Skin epidermis (tissue), 12 donors: ENCODE data around the gene DNAH5.
"Not testable (repeated sequence)": the region's sequence is repeated elsewhere in the genome, so short reads cannot be mapped to it uniquely, and the experiment has no call there.

Experiments used
- H3K27ac ChIP-seq, 21 experiments: fragments of 200-600 bp; sonication (generic) in 11 of 21; one replicate each; pipeline ENCODE4 v1.5.0; 2020; ENCODE audit warnings: mild to moderate bottlenecking in 3 of 21, inconsistent platforms in 2 of 21, moderate library complexity in 2 of 21
- H3K4me3 ChIP-seq, 7 experiments: fragments of 200-600 bp; sonication (generic) in 2 of 7; one replicate each; pipeline ENCODE4 v1.5.0; 2020; ENCODE audit warnings: inconsistent platforms in 2 of 7, mild to moderate bottlenecking in 2 of 7, moderate library complexity in 1 of 7

DNAH5 gene

DNA sequence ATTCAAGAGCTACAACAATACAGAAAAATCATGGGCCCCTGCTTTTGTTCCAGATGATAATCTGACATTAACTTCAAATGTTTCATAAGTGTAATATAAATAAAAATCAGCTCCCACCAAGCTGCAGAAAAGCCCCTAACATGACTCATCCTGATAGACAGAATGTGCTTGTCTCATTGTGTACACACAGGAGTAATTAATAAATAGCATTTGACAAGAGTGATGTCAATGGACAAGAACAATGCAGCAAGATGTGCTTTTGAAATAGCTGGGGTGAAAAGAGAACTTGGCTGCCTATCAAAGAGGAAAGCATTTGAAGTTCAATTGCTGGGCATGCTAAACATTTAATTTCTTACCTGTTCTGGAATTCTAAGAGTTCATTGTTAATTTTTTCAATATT is 79.2 kb downstream of the DNAH5 start:
- Histone ChIP-seq H3K4me3 (no peak overlapping the region), H3K27ac (no peak overlapping the region)

GRCh38 chr5:13860146-13860545 is 84.3 kb downstream of the DNAH5 start:
- no peak overlapping the region for H3K4me3 ChIP-seq
- H3K27ac ChIP-seq, result no peak overlapping the region

GRCh38 chr5:13859270-13860065 is 85.0 kb downstream of the DNAH5 start:
- H3K27ac ChIP-seq, result no peak overlapping the region
- no peak overlapping the region for H3K4me3 ChIP-seq

DNA sequence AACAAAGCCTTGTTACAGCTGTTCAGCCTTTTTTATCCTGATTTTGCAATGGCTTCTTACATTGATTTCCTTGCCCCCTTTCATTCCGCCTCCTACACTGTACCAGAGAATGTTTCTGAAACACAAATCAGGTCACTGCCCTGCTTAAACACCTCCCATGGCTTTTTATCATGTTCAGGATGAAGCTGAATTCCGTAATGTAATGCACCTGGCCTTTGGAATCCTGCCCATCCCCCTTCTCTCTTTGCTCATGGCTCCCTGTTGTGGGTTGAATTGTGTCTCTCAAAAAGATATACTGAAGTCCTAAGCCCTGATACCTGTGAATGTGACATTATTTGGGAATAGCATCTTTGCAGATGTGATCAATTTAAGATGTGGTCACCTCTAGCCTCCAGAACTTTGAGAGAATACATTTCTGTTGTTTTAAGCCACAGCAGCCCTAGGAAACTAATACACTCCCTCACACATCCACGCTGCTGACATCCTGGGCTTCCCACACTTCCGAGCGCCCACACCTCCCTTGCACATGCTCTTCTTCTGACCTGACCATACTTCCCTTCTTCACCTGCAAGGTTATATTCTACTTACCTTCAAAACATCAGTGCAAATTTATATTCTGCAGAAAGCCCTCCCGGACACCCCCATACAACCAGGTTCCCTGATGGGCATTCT is 101.2 kb downstream of the DNAH5 start:
- Histone ChIP-seq H3K27ac (no peak overlapping the region), H3K4me3 (no peak overlapping the region)

DNA sequence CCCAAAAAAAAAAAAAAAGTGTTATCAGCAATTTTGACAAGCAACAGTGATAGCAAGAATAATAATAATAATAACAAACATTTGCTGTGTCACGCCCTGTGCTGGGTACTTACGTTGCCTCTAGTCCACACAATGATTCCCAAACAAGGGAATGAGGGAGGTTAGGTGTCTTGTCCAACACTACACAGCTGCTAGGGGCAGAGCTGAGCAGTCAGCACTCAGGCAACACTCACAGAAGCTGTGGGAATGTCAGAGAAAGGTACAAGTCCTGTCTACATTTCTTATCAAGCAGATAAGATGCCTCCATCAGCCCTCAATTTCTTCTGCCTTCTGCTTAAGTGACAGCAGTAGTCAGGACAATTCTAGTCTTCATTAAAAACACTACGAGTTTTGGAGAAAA is 111.0 kb downstream of the DNAH5 start:
- Histone ChIP-seq H3K27ac (no peak overlapping the region), H3K4me3 (no peak overlapping the region)

DNA sequence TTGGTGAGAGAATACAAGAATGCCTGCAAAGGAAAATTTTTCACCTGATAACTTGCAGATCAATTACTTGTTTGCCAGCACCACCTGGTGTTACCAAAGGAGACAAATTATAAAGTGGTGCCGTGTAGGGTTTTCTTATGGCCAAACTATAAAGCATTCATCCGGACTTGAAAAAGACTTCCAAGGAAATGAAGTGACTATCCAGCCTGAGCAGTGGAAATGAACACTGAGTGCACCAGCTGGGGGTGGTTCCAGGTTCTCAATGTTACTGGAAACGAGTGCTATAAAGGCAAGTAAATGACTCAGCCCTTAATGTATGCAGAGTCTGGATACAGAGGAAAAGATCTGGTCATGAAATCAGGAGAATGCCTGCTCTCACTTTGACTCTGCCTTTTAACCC is 113.1 kb downstream of the DNAH5 start:
- H3K4me3 ChIP-seq, result no peak overlapping the region
- H3K27ac ChIP-seq, result no peak overlapping the region

DNA sequence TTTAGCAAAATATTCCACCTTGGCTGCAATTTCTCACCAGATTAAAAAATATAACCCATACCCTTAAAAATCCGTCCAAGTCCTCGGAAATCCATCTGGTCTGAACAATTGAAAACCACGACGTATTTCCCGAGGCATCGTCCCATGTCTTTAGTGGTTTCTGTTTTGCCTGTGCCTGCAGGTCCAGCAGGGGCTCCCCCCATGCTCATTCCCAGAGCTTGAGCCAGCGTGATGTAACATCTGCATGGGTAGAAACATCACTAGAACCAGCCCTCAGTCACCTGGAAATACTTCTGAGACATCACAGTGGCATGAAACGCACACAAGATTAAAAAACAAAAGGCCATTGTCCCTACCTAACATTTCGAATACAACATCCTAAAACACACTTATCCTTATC is 114.0 kb downstream of the DNAH5 start:
- H3K27ac ChIP-seq, result no peak overlapping the region
- H3K4me3 ChIP-seq, result no peak overlapping the region

DNA sequence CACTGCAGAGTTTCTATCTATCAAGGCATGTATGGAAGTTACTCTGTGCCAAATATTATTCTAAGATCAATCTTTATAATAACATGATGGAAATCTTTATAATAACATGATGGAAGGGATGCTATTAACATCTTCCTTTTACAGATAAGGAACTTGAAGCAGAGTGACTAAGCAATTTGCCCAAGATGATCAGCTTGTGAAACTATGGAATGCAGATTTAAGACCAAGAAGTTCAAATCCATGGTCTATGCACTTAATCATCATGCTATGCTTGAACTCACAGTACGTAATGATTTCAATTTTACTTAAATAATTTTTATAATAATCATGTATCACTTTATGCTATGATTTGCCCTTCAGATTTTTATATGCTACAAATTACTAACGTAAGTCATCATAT is 123.1 kb downstream of the DNAH5 start:
- Histone ChIP-seq H3K27ac (no peak overlapping the region), H3K4me3 (no peak overlapping the region)

GRCh38 chr5:13816126-13816525 is 128.4 kb downstream of the DNAH5 start:
- Histone ChIP-seq H3K4me3 (no peak overlapping the region), H3K27ac (no peak overlapping the region)

GRCh38 chr5:13814301-13814700 is 130.2 kb downstream of the DNAH5 start:
- H3K27ac ChIP-seq, result no peak overlapping the region
- H3K4me3 ChIP-seq, result no peak overlapping the region

- Histone ChIP-seq H3K4me3 (no peak overlapping the region), H3K27ac (no peak overlapping the region)
Observed at GRCh38 chr5:13809921-13810320, 134.6 kb downstream of the DNAH5 start.

DNA sequence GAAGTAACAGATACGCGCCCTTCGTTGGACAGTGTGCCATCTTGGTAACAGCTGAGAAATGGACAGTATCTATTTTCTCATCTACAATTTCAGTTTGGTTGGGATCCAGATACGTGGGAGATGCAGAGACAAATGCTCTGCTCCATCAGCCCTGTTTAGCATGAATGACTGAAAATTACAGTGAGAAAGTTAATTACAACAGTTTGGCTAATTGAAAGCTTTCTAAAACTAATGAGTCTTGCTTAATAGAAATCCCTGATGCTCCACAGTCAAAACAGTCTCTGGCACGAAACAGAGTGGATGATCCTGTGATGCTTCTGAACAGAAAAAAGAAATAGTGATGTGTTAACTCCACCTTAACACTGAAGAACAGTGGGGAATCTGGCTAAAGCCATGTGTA is 140.2 kb downstream of the DNAH5 start:
- Histone ChIP-seq H3K4me3 (no peak overlapping the region), H3K27ac (no peak overlapping the region)

DNA sequence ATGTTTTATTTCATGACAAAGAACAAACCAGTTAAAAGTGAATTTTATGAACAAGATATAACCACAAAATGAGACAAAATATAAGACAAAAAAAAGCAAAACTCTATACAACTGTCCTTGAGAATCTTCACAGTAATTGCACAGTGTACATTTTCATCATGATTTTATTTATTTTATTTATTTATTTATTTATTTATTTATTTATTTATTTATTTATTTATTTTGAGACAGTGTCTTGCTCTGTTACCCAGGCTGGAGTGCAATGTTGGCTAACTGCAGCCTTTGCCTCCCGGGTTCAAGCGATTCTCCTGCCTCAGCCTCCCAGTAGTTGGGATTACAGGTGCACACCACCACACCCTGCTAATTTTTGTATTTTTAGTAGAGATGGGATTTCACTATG is 145.9 kb downstream of the DNAH5 start:
- H3K4me3 ChIP-seq, H3K27ac ChIP-seq: not testable (repeated sequence)

GRCh38 chr5:13785781-13786415 is 158.6 kb downstream of the DNAH5 start:
- no peak overlapping the region for H3K4me3 ChIP-seq
- H3K27ac ChIP-seq, result no peak overlapping the region

- H3K27ac ChIP-seq, result no peak overlapping the region
Observed at GRCh38 chr5:13783726-13784125, 160.8 kb downstream of the DNAH5 start.

GRCh38 chr5:13780081-13780480 is 164.4 kb downstream of the DNAH5 start:
- no peak overlapping the region for H3K4me3 ChIP-seq
- no peak overlapping the region for H3K27ac ChIP-seq

More at GRCh38 chr5:13783726-13784125, 160.8 kb downstream of the DNAH5 start:
- H3K4me3 ChIP-seq, result no peak overlapping the region

DNA sequence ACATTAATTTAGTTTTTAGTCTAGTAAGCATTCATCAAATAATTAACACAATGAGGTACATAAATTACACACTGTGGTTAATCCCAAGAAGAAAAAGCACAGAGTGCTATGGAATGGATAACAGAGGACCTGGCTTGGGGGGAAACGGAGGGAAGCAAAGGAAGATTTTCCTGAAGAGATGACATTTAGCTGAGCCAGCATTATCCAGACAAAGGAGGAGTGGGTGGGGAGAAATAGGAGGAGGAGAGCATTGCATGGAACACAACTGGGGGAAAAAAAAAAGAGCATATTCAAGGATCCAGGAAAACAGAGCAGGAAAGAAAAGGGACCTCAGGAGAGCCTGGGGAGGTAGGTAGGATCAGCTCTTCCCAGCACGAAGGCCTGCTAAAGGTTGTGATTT is 170.8 kb downstream of the DNAH5 start:
- Histone ChIP-seq H3K4me3 (no peak overlapping the region), H3K27ac (no peak overlapping the region)

GRCh38 chr5:13771011-13771571 is 173.4 kb downstream of the DNAH5 start:
- H3K27ac ChIP-seq, result no peak overlapping the region
- no peak overlapping the region for H3K4me3 ChIP-seq

GRCh38 chr5:13766236-13766635 is 178.3 kb downstream of the DNAH5 start:
- Histone ChIP-seq H3K4me3 (no peak overlapping the region), H3K27ac (no peak overlapping the region)

DNA sequence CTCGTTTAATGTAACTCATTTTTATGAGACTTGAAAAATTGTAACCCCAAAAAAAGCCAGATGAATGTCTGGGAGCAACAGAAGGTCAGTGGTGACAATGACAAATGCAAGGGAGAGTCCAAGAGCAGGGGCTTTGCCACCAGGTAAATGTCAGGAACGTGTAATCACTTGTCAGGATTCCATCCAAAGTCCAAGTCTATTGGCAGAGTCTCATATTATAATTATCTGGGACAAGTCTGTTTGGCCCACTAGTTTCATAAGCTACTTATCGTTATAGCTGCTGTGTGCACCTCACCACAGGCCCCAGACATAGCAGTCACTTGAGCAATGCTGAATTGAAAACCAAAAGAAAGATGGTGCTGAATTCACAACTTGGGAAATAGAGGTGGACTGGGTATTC is 180.8 kb downstream of the DNAH5 start:
- no peak overlapping the region for H3K27ac ChIP-seq

DNA sequence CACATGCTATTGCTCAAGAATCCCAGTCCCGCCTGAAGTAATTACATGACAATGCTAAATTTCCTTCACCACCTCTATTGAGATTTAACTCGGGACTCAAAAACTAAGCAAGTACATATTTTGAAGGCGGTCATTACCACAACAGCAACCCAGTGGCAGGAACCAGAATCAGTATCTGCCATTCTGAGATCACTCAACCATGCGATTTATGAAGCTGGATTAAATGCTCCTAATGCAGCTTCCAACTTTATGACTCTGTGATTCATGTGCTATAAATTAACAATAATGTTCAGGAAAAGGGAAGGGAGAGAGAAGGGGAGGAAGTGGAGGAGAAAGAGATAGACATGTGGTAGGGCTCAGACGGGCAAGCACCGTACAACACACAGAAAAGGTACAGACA is 194.7 kb downstream of the DNAH5 start:
- no peak overlapping the region for H3K4me3 ChIP-seq

More for the DNA sequence above, 180.8 kb downstream of the DNAH5 start:
- no peak overlapping the region for H3K4me3 ChIP-seq

More for the DNA sequence above, 194.7 kb downstream of the DNAH5 start:
- no peak overlapping the region for H3K27ac ChIP-seq
